ENCODE results near the gene OGFOD1. TPM values are rescaled to one million over a fixed set of nuclear protein-coding genes. Genes with fewer than 3 reads are reported as not detected.

The OGFOD1 gene
- total RNA-seq, 2 donors from 2014 or later: 6.6 to 15.6 TPM

GRCh38 chr16:56411123-56411522 is 40.2 kb upstream of the OGFOD1 start:
- ATAC-seq (no peak), DNase-seq (no peak)
- peaks cover 0 to 6% of the 10 kb centered on the region in 2 donors for H3K36me3 ChIP-seq (replicated peaks in 1 of 2; ENCODE audit: insufficient read depth in 1 of 2, low read depth in 2 of 2)
- H3K4me3 ChIP-seq: no peak overlapping the region
- H3K27me3 ChIP-seq: no peaks in the 10 kb centered on the region
- H3K9me3 ChIP-seq: no peaks in the 10 kb centered on the region
- no peak for TF ChIP-seq POLR2A (IDR thresholded peaks at IDR 0.05)
- 72 to 92% methylated on average over 4 to 5 of the region's 5 CpGs for WGBS, 2 donors
- no peak overlapping the region for H3K27ac ChIP-seq
- intact Hi-C loops (cut with DNase I): no loop called here
- H3K4me1 ChIP-seq: peaks cover 15% of the 10 kb centered on the region

GRCh38 chr16:56411624-56412023 is 39.7 kb upstream of the OGFOD1 start:
- WGBS, 2 donors: 97% methylated on average over 2 of the region's 2 CpGs
- ATAC-seq: no peak
- intact Hi-C loops (cut with DNase I): no loop called here

GRCh38 chr16:56413381-56413780 is 38.0 kb upstream of the OGFOD1 start:
- intact Hi-C loops (cut with DNase I): no loop called here
- 74 to 78% methylated on average over 5 of the region's 5 CpGs for WGBS, 2 donors
- DNase-seq (no peak), ATAC-seq (no peak)
- H3K36me3 ChIP-seq (replicated peaks in 1 of 2; ENCODE audit: insufficient read depth in 1 of 2, low read depth in 2 of 2): no peaks in the 10 kb centered on the region
- no peaks in the 10 kb centered on the region for H3K9me3 ChIP-seq
- H3K27me3 ChIP-seq: no peaks in the 10 kb centered on the region
- H3K27ac ChIP-seq: no peak overlapping the region
- H3K4me3 ChIP-seq: no peak overlapping the region
- TF ChIP-seq CTCF (IDR thresholded peaks at IDR 0.05): no peak
- TF ChIP-seq POLR2A (IDR thresholded peaks at IDR 0.05): no peak
- H3K4me1 ChIP-seq: peaks cover 15% of the 10 kb centered on the region

More at GRCh38 chr16:56411624-56412023, 39.7 kb upstream of the OGFOD1 start:
- no peaks in the 10 kb centered on the region for H3K9me3 ChIP-seq
- H3K4me1 ChIP-seq: peaks cover 15% of the 10 kb centered on the region
- no peak for DNase-seq
- TF ChIP-seq CTCF (IDR thresholded peaks at IDR 0.05): no peak
- no peak for TF ChIP-seq POLR2A (IDR thresholded peaks at IDR 0.05)
- H3K27ac ChIP-seq: no peak overlapping the region
- no peak overlapping the region for H3K4me3 ChIP-seq
- H3K36me3 ChIP-seq (replicated peaks in 1 of 2; ENCODE audit: insufficient read depth in 1 of 2, low read depth in 2 of 2): peaks cover 0 to 6% of the 10 kb centered on the region in 2 donors
- H3K27me3 ChIP-seq: no peaks in the 10 kb centered on the region

- 78 to 80% methylated on average over 5 of the region's 5 CpGs for WGBS, 2 donors
- Histone ChIP-seq H3K4me1 (peaks cover 6% of the 10 kb centered on the region), H3K27ac (no peak overlapping the region), H3K4me3 (no peak overlapping the region), H3K27me3 (no peaks in the 10 kb centered on the region), H3K36me3 (replicated peaks in 1 of 2; ENCODE audit: insufficient read depth in 1 of 2, low read depth in 2 of 2) (no peaks in the 10 kb centered on the region), H3K9me3 (no peaks in the 10 kb centered on the region)
- no peak for TF ChIP-seq POLR2A (IDR thresholded peaks at IDR 0.05)
- TF ChIP-seq CTCF (IDR thresholded peaks at IDR 0.05): no peak
- intact Hi-C loops (cut with DNase I): no loop called here
- ATAC-seq (no peak), DNase-seq (no peak)
Observed at GRCh38 chr16:56414366-56414765, 37.0 kb upstream of the OGFOD1 start.

GRCh38 chr16:56415875-56416274 is 35.5 kb upstream of the OGFOD1 start:
- WGBS, 2 donors: 77 to 96% methylated on average over 4 of the region's 4 CpGs
- Histone ChIP-seq H3K4me3 (no peak overlapping the region), H3K9me3 (no peaks in the 10 kb centered on the region), H3K4me1 (peaks cover 16% of the 10 kb centered on the region), H3K27ac (no peak overlapping the region), H3K27me3 (no peaks in the 10 kb centered on the region), H3K36me3 (replicated peaks in 1 of 2; ENCODE audit: insufficient read depth in 1 of 2, low read depth in 2 of 2) (no peaks in the 10 kb centered on the region)
- TF ChIP-seq CTCF (IDR thresholded peaks at IDR 0.05): no peak
- no peak for TF ChIP-seq POLR2A (IDR thresholded peaks at IDR 0.05)
- ATAC-seq (no peak), DNase-seq (no peak)
- intact Hi-C loops (cut with DNase I): no loop called here

Measured in body of pancreas (tissue), 4 donors.